Activated naive CD4-positive, alpha-beta T cell treated with anti-CD3 and anti-CD28 coated beads for 36 hours (primary cell): ENCODE results near the gene WNT4. TPM values are rescaled to one million over a fixed set of nuclear protein-coding genes. Genes with fewer than 3 reads are reported as not detected.
"Not testable (repeated sequence)": the region's sequence is repeated elsewhere in the genome, so short reads cannot be mapped to it uniquely, and the experiment has no call there.

ENCODE experiments used
- CTCF ChIA-PET: fragments of 350-600 bp; sonication (Branson Sonifier 250); formaldehyde crosslinking; loops from one replicate; lab custom pipeline; 2021; ENCODE audit warnings: antibody characterized with exemption; lab: Charles Lee
- DNase-seq: peaks from one replicate; pipeline ENCODE4 v3.0.0-alpha.2; 2020
- H3K27ac Mint-ChIP-seq: one replicate; pipeline ENCODE4 v1.8.0; 2021; ENCODE audit warnings: mild to moderate bottlenecking, mixed read lengths
- H3K27me3 Mint-ChIP-seq: one replicate; pipeline ENCODE4 v1.8.0; 2021; ENCODE audit warnings: low read depth, mixed read lengths
- H3K36me3 Mint-ChIP-seq: one replicate; pipeline ENCODE4 v1.8.0; 2021; ENCODE audit warnings: low read depth, mixed read lengths
- H3K4me1 Mint-ChIP-seq: one replicate; pipeline ENCODE4 v1.8.0; 2021; ENCODE audit warnings: low read depth, mixed read lengths
- H3K4me3 Mint-ChIP-seq: one replicate; pipeline ENCODE4 v1.8.0; 2021; ENCODE audit warnings: mild to moderate bottlenecking, moderate library complexity, mixed read lengths
- H3K9me3 Mint-ChIP-seq: one replicate; pipeline ENCODE4 v1.8.0; 2021; ENCODE audit warnings: mixed read lengths
- intact Hi-C: fragments of 100-400 bp; cut with micrococcal nuclease; formaldehyde crosslinking; loops from one replicate; pipeline ENCODE4 v1.15.1; 2023
- total RNA-seq, 2 experiments: library from RNA; stranded (reverse); gene quantifications; one replicate each; pipeline ENCODE4 v1.2.3, GENCODE V29; 2021

The WNT4 gene
- total RNA-seq, 2 experiments from 2014 or later: not detected

GRCh38 chr1:22100168-22100567, 42.7 kb downstream of the WNT4 start:
- H3K27me3 Mint-ChIP-seq: no peaks in the 10 kb centered on the region
- no peak overlapping the region for H3K4me3 Mint-ChIP-seq
- CTCF ChIA-PET: interaction anchor here (1.2 to 1.6 kb wide), 2 partner anchors 9 to 10 kb away, joined by 4 to 6 read pairs; no protein-coding TSS in a partner anchor
- peaks cover 3% of the 10 kb centered on the region for H3K9me3 Mint-ChIP-seq
- peaks cover 34% of the 10 kb centered on the region for H3K36me3 Mint-ChIP-seq
- intact Hi-C loops: no loop called here
- H3K27ac Mint-ChIP-seq: peak overlapping the region; percentile 28
- peaks cover 71% of the 10 kb centered on the region for H3K4me1 Mint-ChIP-seq
- no peak for DNase-seq

GRCh38 chr1:22098752-22099151, 44.1 kb downstream of the WNT4 start:
- Mint-ChIP-seq H3K36me3 (peaks cover 30% of the 10 kb centered on the region), H3K27ac (no peak overlapping the region), H3K27me3 (no peaks in the 10 kb centered on the region), H3K9me3 (peaks cover under 1% of the 10 kb centered on the region), H3K4me1 (peaks cover 66% of the 10 kb centered on the region), H3K4me3 (no peak overlapping the region)
- intact Hi-C loops: no loop called here
- CTCF ChIA-PET: interaction anchor here (0.7 to 1.6 kb wide), 5 partner anchors 8 to 77 kb away, joined by 3 to 6 read pairs (median 4); no protein-coding TSS in a partner anchor
- DNase-seq: no peak

GRCh38 chr1:22096463-22096862, 46.4 kb downstream of the WNT4 start:
- CTCF ChIA-PET: no interaction called here
- H3K9me3 Mint-ChIP-seq: no peaks in the 10 kb centered on the region
- H3K27me3 Mint-ChIP-seq: no peaks in the 10 kb centered on the region
- no peak for DNase-seq
- H3K27ac Mint-ChIP-seq: no peak overlapping the region
- peaks cover 31% of the 10 kb centered on the region for H3K36me3 Mint-ChIP-seq
- no peak overlapping the region for H3K4me3 Mint-ChIP-seq
- peaks cover 68% of the 10 kb centered on the region for H3K4me1 Mint-ChIP-seq
- intact Hi-C loops: no loop called here

- CTCF ChIA-PET: interaction anchor here (0.5 kb wide), 1 partner anchor 76 kb away, joined by 5 read pairs; no protein-coding TSS in a partner anchor
- no peaks in the 10 kb centered on the region for H3K9me3 Mint-ChIP-seq
- peaks cover 68% of the 10 kb centered on the region for H3K4me1 Mint-ChIP-seq
- no peak overlapping the region for H3K4me3 Mint-ChIP-seq
- intact Hi-C loops: no loop called here
- no peak for DNase-seq
- no peaks in the 10 kb centered on the region for H3K27me3 Mint-ChIP-seq
- H3K27ac Mint-ChIP-seq: no peak overlapping the region
- peaks cover 33% of the 10 kb centered on the region for H3K36me3 Mint-ChIP-seq
Measured at GRCh38 chr1:22096036-22096435, 46.9 kb downstream of the WNT4 start.

- peaks cover 43% of the 10 kb centered on the region for H3K36me3 Mint-ChIP-seq
- no peaks in the 10 kb centered on the region for H3K9me3 Mint-ChIP-seq
- H3K4me1 Mint-ChIP-seq: peaks cover 71% of the 10 kb centered on the region
- CTCF ChIA-PET: interaction anchor here (1.3 to 2.7 kb wide), 5 partner anchors 9 to 69 kb away, joined by 3 to 16 read pairs (median 8); no protein-coding TSS in a partner anchor
- no peak overlapping the region for H3K27ac Mint-ChIP-seq
- DNase-seq: no peak
- no peak overlapping the region for H3K4me3 Mint-ChIP-seq
- no peaks in the 10 kb centered on the region for H3K27me3 Mint-ChIP-seq
- intact Hi-C loops: no loop called here
Measured at GRCh38 chr1:22093513-22093912, 49.4 kb downstream of the WNT4 start.

GRCh38 chr1:22092026-22092768, 50.7 kb downstream of the WNT4 start:
- H3K4me3 Mint-ChIP-seq, H3K9me3 Mint-ChIP-seq, H3K27me3 Mint-ChIP-seq: not testable (repeated sequence)
- CTCF ChIA-PET: interaction anchor here (0.6 to 2.7 kb wide), 7 partner anchors 10 to 187 kb away, joined by 3 to 16 read pairs (median 3); partner anchors contain the start of gene CDC42
- Mint-ChIP-seq H3K27ac (peak overlapping the region; percentile 65), H3K36me3 (peaks cover 38% of the 10 kb centered on the region), H3K4me1 (peaks cover 75% of the 10 kb centered on the region)
- intact Hi-C loops: loop anchor here (1.0 kb wide), 4 partner anchors 13 to 73 kb away; no protein-coding TSS in a partner anchor
- peak; percentile 84 for DNase-seq

- no peaks in the 10 kb centered on the region for H3K9me3 Mint-ChIP-seq
- peaks cover 43% of the 10 kb centered on the region for H3K36me3 Mint-ChIP-seq
- no peaks in the 10 kb centered on the region for H3K27me3 Mint-ChIP-seq
- no peak overlapping the region for H3K4me3 Mint-ChIP-seq
- CTCF ChIA-PET: interaction anchor here (1.4 to 1.8 kb wide), 3 partner anchors 8 to 40 kb away, joined by 3 to 6 read pairs (median 4); no protein-coding TSS in a partner anchor
- DNase-seq: no peak
- peaks cover 81% of the 10 kb centered on the region for H3K4me1 Mint-ChIP-seq
- intact Hi-C loops: no loop called here
- peak overlapping the region; percentile 58 for H3K27ac Mint-ChIP-seq
Measured at GRCh38 chr1:22090867-22091266, 52.0 kb downstream of the WNT4 start.

GRCh38 chr1:22089787-22090186, 53.1 kb downstream of the WNT4 start:
- peaks cover 89% of the 10 kb centered on the region for H3K4me1 Mint-ChIP-seq
- H3K4me3 Mint-ChIP-seq: peak overlapping the region; percentile 38
- peak overlapping the region; percentile 77 for H3K27ac Mint-ChIP-seq
- CTCF ChIA-PET: interaction anchor here (1.5 to 1.8 kb wide), 2 partner anchors 13 to 39 kb away, joined by 3 to 4 read pairs; no protein-coding TSS in a partner anchor
- no peaks in the 10 kb centered on the region for H3K9me3 Mint-ChIP-seq
- intact Hi-C loops: loop anchor here (2.0 kb wide), 2 partner anchors 15 to 17 kb away; no protein-coding TSS in a partner anchor
- H3K27me3 Mint-ChIP-seq: no peaks in the 10 kb centered on the region
- no peak for DNase-seq
- H3K36me3 Mint-ChIP-seq: peaks cover 42% of the 10 kb centered on the region

- CTCF ChIA-PET: no interaction called here
- no peaks in the 10 kb centered on the region for H3K9me3 Mint-ChIP-seq
- intact Hi-C loops: loop anchor here (2.0 kb wide), 2 partner anchors 16 kb away; no protein-coding TSS in a partner anchor
Measured at GRCh38 chr1:22089134-22089571, 53.7 kb downstream of the WNT4 start.

GRCh38 chr1:22088331-22088730, 54.6 kb downstream of the WNT4 start:
- H3K27ac Mint-ChIP-seq: peak overlapping the region; percentile 77
- no peak for DNase-seq
- no peaks in the 10 kb centered on the region for H3K9me3 Mint-ChIP-seq
- H3K4me1 Mint-ChIP-seq: peaks cover 93% of the 10 kb centered on the region
- CTCF ChIA-PET: no interaction called here
- H3K36me3 Mint-ChIP-seq: peaks cover 44% of the 10 kb centered on the region
- no peaks in the 10 kb centered on the region for H3K27me3 Mint-ChIP-seq
- H3K4me3 Mint-ChIP-seq: no peak overlapping the region
- intact Hi-C loops: loop anchor here (2.0 kb wide), 2 partner anchors 16 kb away; no protein-coding TSS in a partner anchor

More at GRCh38 chr1:22089134-22089571, 53.7 kb downstream of the WNT4 start:
- H3K27me3 Mint-ChIP-seq: no peaks in the 10 kb centered on the region
- DNase-seq: peak; percentile 47
- H3K4me1 Mint-ChIP-seq: peaks cover 91% of the 10 kb centered on the region
- H3K36me3 Mint-ChIP-seq: peaks cover 44% of the 10 kb centered on the region
- peak overlapping the region; percentile 6 for H3K4me3 Mint-ChIP-seq
- H3K27ac Mint-ChIP-seq: peak overlapping the region; percentile 77

- intact Hi-C loops: no loop called here
- Mint-ChIP-seq H3K36me3 (peaks cover 45% of the 10 kb centered on the region), H3K4me3 (no peak overlapping the region), H3K27me3 (no peaks in the 10 kb centered on the region), H3K9me3 (no peaks in the 10 kb centered on the region), H3K4me1 (peaks cover 82% of the 10 kb centered on the region), H3K27ac (no peak overlapping the region)
- DNase-seq: no peak
- CTCF ChIA-PET: no interaction called here
Measured at GRCh38 chr1:22080191-22080590, 62.7 kb downstream of the WNT4 start.

GRCh38 chr1:22078133-22078532, 64.8 kb downstream of the WNT4 start:
- H3K27ac Mint-ChIP-seq: peak overlapping the region; percentile 42
- intact Hi-C loops: no loop called here
- no peaks in the 10 kb centered on the region for H3K9me3 Mint-ChIP-seq
- peaks cover 81% of the 10 kb centered on the region for H3K4me1 Mint-ChIP-seq
- no peaks in the 10 kb centered on the region for H3K27me3 Mint-ChIP-seq
- no peak for DNase-seq
- peaks cover 32% of the 10 kb centered on the region for H3K36me3 Mint-ChIP-seq
- CTCF ChIA-PET: no interaction called here
- H3K4me3 Mint-ChIP-seq: no peak overlapping the region
